Panc1 (cell line): ENCODE results near the gene FAM72A.
"Not testable (repeated sequence)": the region's sequence is repeated elsewhere in the genome, so short reads cannot be mapped to it uniquely, and the experiment has no call there.

ENCODE experiments used
- POLR2AphosphoS5 ChIP-seq: IDR thresholded peaks from 2 replicates; pipeline ENCODE4 v1.6.1; 2012; ENCODE audit warnings: mild to moderate bottlenecking, low read depth, low read length, moderate library complexity
- TCF7L2 ChIP-seq: IDR thresholded peaks from 2 replicates; pipeline ENCODE4 v1.6.1; 2011; ENCODE audit warnings: mild to moderate bottlenecking, low read depth, low read length, inconsistent platforms
- TF ChIP-seq, protein P1 (sequence below): fragments of 450-650 bp; IDR thresholded peaks from 2 replicates; pipeline ENCODE4 v1.5.1; 2017; ENCODE audit warnings: mild to moderate bottlenecking
- TF ChIP-seq, protein P2 (sequence below), 2 experiments: IDR thresholded peaks; 2 replicates each; pipeline ENCODE4 v1.6.1; 2011 to 2012; ENCODE audit warnings: low read depth in 2 of 2, control low read depth in 1 of 2, low read length in 1 of 2, mild to moderate bottlenecking in 1 of 2, moderate library complexity in 1 of 2; ENCODE audit not compliant: insufficient read depth in 1 of 2

DNA sequence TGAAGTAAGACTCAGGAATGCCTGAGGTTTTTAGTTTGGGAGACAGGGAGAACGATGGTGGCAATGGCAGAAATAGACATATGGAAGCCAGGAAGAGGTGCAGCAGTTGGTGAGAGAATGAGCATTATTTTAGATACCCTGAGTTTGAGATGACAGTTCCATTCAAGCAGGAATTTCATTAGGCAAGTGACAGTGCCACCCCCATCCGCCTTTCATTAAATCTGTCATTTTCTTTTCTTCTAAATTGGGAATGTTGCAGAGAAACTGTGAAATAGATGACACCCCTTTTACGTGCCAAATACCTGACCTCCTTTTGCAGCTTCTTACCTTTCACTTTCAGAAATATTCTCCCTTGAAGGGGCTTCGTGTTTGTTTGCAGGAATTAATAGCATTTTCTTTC lies 22.7 kb upstream of the FAM72A start:
- TF ChIP-seq TCF7L2, POLR2AphosphoS5: not testable (repeated sequence)
- TF ChIP-seq, protein P1, sequence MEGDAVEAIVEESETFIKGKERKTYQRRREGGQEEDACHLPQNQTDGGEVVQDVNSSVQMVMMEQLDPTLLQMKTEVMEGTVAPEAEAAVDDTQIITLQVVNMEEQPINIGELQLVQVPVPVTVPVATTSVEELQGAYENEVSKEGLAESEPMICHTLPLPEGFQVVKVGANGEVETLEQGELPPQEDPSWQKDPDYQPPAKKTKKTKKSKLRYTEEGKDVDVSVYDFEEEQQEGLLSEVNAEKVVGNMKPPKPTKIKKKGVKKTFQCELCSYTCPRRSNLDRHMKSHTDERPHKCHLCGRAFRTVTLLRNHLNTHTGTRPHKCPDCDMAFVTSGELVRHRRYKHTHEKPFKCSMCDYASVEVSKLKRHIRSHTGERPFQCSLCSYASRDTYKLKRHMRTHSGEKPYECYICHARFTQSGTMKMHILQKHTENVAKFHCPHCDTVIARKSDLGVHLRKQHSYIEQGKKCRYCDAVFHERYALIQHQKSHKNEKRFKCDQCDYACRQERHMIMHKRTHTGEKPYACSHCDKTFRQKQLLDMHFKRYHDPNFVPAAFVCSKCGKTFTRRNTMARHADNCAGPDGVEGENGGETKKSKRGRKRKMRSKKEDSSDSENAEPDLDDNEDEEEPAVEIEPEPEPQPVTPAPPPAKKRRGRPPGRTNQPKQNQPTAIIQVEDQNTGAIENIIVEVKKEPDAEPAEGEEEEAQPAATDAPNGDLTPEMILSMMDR = not testable (repeated sequence)
- TF ChIP-seq, protein P2, sequence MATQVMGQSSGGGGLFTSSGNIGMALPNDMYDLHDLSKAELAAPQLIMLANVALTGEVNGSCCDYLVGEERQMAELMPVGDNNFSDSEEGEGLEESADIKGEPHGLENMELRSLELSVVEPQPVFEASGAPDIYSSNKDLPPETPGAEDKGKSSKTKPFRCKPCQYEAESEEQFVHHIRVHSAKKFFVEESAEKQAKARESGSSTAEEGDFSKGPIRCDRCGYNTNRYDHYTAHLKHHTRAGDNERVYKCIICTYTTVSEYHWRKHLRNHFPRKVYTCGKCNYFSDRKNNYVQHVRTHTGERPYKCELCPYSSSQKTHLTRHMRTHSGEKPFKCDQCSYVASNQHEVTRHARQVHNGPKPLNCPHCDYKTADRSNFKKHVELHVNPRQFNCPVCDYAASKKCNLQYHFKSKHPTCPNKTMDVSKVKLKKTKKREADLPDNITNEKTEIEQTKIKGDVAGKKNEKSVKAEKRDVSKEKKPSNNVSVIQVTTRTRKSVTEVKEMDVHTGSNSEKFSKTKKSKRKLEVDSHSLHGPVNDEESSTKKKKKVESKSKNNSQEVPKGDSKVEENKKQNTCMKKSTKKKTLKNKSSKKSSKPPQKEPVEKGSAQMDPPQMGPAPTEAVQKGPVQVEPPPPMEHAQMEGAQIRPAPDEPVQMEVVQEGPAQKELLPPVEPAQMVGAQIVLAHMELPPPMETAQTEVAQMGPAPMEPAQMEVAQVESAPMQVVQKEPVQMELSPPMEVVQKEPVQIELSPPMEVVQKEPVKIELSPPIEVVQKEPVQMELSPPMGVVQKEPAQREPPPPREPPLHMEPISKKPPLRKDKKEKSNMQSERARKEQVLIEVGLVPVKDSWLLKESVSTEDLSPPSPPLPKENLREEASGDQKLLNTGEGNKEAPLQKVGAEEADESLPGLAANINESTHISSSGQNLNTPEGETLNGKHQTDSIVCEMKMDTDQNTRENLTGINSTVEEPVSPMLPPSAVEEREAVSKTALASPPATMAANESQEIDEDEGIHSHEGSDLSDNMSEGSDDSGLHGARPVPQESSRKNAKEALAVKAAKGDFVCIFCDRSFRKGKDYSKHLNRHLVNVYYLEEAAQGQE (IDR thresholded peaks at IDR 0.05; ENCODE audit: insufficient read depth in 1 of 2, low read depth in 2 of 2, low read length in 1 of 2) = not testable (repeated sequence)
